Esophagus squamous epithelium (tissue), 5 donors: ENCODE measurements around the gene PCDHB9. TPM values are rescaled to one million over a fixed set of nuclear protein-coding genes. Genes with fewer than 3 reads are reported as not detected.
"Not testable (repeated sequence)": the region's sequence is repeated elsewhere in the genome, so short reads cannot be mapped to it uniquely, and the experiment has no call there.

ENCODE experiments used
- DNase-seq: peaks from one replicate; lab custom pipeline; 2025; lab: John Stamatoyannopoulos, UW
- H3K27ac ChIP-seq, 4 donors: fragments of 200-600 bp; sonication (generic); one replicate each; pipeline ENCODE4 v1.5.1; 2016 to 2019; ENCODE audit warnings: mild to moderate bottlenecking in 1 of 4
- H3K27me3 ChIP-seq, 4 donors: fragments of 200-600 bp; sonication (generic); 1 replicate in 3 of 4; 2 replicates in 1 of 4; pipeline versions ENCODE4 v1.5.1 to v1.6.0; 2017 to 2021; ENCODE audit warnings: antibody characterized with exemption in 1 of 4
- H3K36me3 ChIP-seq, 3 donors: fragments of 200-600 bp; sonication (generic); one replicate each; pipeline ENCODE4 v1.5.1; 2016 to 2019
- H3K4me1 ChIP-seq, 3 donors: fragments of 200-600 bp; sonication (generic); one replicate each; pipeline ENCODE4 v1.5.1; 2017 to 2019
- H3K4me3 ChIP-seq, 4 donors: fragments of 200-600 bp; sonication (generic); 1 replicate in 3 of 4; 2 replicates in 1 of 4; pipeline ENCODE4 v1.5.1; 2016 to 2019; ENCODE audit warnings: mild to moderate bottlenecking in 2 of 4, moderate library complexity in 1 of 4
- H3K9me3 ChIP-seq, 3 donors: fragments of 200-600 bp; sonication (generic); one replicate each; pipeline ENCODE4 v1.5.1; 2016 to 2019
- CTCF ChIP-seq, 6 experiments: fragments of 450-650 bp in 4 of 6; fragments of 200-600 bp in 2 of 6; sonication (generic) in 2 of 6; IDR thresholded peaks; one replicate each; pipeline ENCODE4 v1.5.1; 2016 to 2019; ENCODE audit warnings: antibody characterized with exemption in 6 of 6, mild to moderate bottlenecking in 4 of 6, moderate library complexity in 4 of 6
- POLR2A ChIP-seq, 4 donors: fragments of 450-650 bp; IDR thresholded peaks; one replicate each; pipeline ENCODE4 v1.6.1; 2017; ENCODE audit warnings: antibody characterized with exemption in 4 of 4, mild to moderate bottlenecking in 4 of 4, moderate library complexity in 3 of 4
- WGBS, 2 donors: methylation state at CpG; one replicate each; pipeline ENCODE4 v1.1.5; 2018; 5-methylcytosine and 5-hydroxymethylcytosine counted together
- intact Hi-C: fragments of 100-400 bp; cut with DNase I; formaldehyde crosslinking; loops from one replicate; pipeline ENCODE4 v1.15.0; 2022
- total RNA-seq, 4 donors: library from RNA; depleted of rRNA; stranded (reverse); fragments of >200 nt; gene quantifications; one replicate each; pipeline ENCODE4 v1.1.0, GENCODE V29; 2016
- donor health status: DM: yes; HTN: yes; CAD: no.

The PCDHB9 gene
- total RNA-seq, 4 donors from 2014 or later: 0.30 to 0.57 (median 0.44) TPM; not detected in 1

GRCh38 chr5:141155540-141156374 is 31.2 kb upstream of the PCDHB9 start:
- TF ChIP-seq POLR2A (IDR thresholded peaks at IDR 0.05) (no peak), CTCF (IDR thresholded peaks at IDR 0.05) (no peak)
- WGBS, 2 donors: 42 to 47% methylated on average over 17 to 21 of the region's 21 CpGs
- intact Hi-C loops: no loop called here
- DNase-seq: no peak
- Histone ChIP-seq H3K36me3 (no peaks in the 10 kb centered on the region), H3K4me3 (no peak overlapping the region), H3K27me3 (peaks cover 0 to 19% (median 0%) of the 10 kb centered on the region in 4 donors), H3K4me1 (no peaks in the 10 kb centered on the region), H3K27ac (no peak overlapping the region), H3K9me3 (peaks cover 0 to 60% (median 42%) of the 10 kb centered on the region in 3 donors)

GRCh38 chr5:141157356-141157755 is 29.6 kb upstream of the PCDHB9 start:
- WGBS, 2 donors: 40 to 43% methylated on average over 2 to 3 of the region's 38 CpGs

GRCh38 chr5:141157901-141158300 is 29.1 kb upstream of the PCDHB9 start:
- DNase-seq, H3K27ac ChIP-seq, H3K27me3 ChIP-seq, H3K4me3 ChIP-seq, intact Hi-C loops, H3K36me3 ChIP-seq, H3K4me1 ChIP-seq: not testable (repeated sequence)
- H3K9me3 ChIP-seq: peaks cover 0 to 46% (median 26%) of the 10 kb centered on the region in 3 donors
- WGBS, 2 donors: 35 to 52% methylated on average over 4 to 5 of the region's 28 CpGs

More at GRCh38 chr5:141157356-141157755, 29.6 kb upstream of the PCDHB9 start:
- H3K9me3 ChIP-seq: peaks cover 0 to 44% (median 28%) of the 10 kb centered on the region in 3 donors
- H3K4me3 ChIP-seq, DNase-seq, H3K27ac ChIP-seq, H3K4me1 ChIP-seq, H3K36me3 ChIP-seq, intact Hi-C loops, H3K27me3 ChIP-seq: not testable (repeated sequence)

- intact Hi-C loops: no loop called here
- H3K9me3 ChIP-seq: peaks cover 0 to 35% (median 23%) of the 10 kb centered on the region in 3 donors
- H3K27me3 ChIP-seq: peaks cover 0 to 33% (median 2%) of the 10 kb centered on the region in 4 donors
- H3K4me3 ChIP-seq: peak within 1 kb of the TSS in 1 of 4 donors; percentile 24
- no peaks in the 10 kb centered on the region for H3K36me3 ChIP-seq
- WGBS, 2 donors: 36 to 42% methylated on average over 20 of the region's 20 CpGs
- DNase-seq: no peak
- H3K27ac ChIP-seq: no peak within 1 kb of the TSS
- TF ChIP-seq CTCF (IDR thresholded peaks at IDR 0.05) (peak in 3 of 6 experiments; percentile 11 to 30 (median 16)), POLR2A (IDR thresholded peaks at IDR 0.05) (no peak)
- no peaks in the 10 kb centered on the region for H3K4me1 ChIP-seq
Observed at GRCh38 chr5:141172381-141173204, 14.4 kb upstream of the PCDHB9 start, which contains the start of gene PCDHB7. PCDHB7 (plus strand) TSS chr5:141172644; CDS start chr5:141172836, 192 bp downstream.

- H3K9me3 ChIP-seq: peaks cover 0 to 50% (median 34%) of the 10 kb centered on the region in 3 donors
- not testable (repeated sequence) for DNase-seq
- WGBS, 2 donors: 47 to 57% methylated on average over 35 to 41 of the region's 79 CpGs
Observed at GRCh38 chr5:141174291-141175104, 12.5 kb upstream of the PCDHB9 start.

GRCh38 chr5:141175933-141176332 is 11.0 kb upstream of the PCDHB9 start:
- no peak for TF ChIP-seq POLR2A (IDR thresholded peaks at IDR 0.05)
- TF ChIP-seq CTCF (IDR thresholded peaks at IDR 0.05): no peak
- H3K27me3 ChIP-seq: peaks cover 0 to 57% (median 2%) of the 10 kb centered on the region in 4 donors
- DNase-seq: no peak
- H3K4me1 ChIP-seq: no peaks in the 10 kb centered on the region
- no peak overlapping the region for H3K27ac ChIP-seq
- peaks cover 0 to 57% (median 34%) of the 10 kb centered on the region in 3 donors for H3K9me3 ChIP-seq
- intact Hi-C loops: no loop called here
- H3K4me3 ChIP-seq: no peak overlapping the region
- 53 to 74% methylated on average over 1 of the region's 1 CpG for WGBS, 2 donors
- no peaks in the 10 kb centered on the region for H3K36me3 ChIP-seq

More at GRCh38 chr5:141174291-141175104, 12.5 kb upstream of the PCDHB9 start:
- H3K36me3 ChIP-seq, H3K4me1 ChIP-seq, intact Hi-C loops, H3K4me3 ChIP-seq, H3K27ac ChIP-seq: not testable (repeated sequence)
- peaks cover 0 to 49% (median 2%) of the 10 kb centered on the region in 4 donors for H3K27me3 ChIP-seq

GRCh38 chr5:141177577-141178191 is 9.3 kb upstream of the PCDHB9 start, which contains the start of gene PCDHB8:
PCDHB8 (plus strand) TSS chr5:141177790; CDS start chr5:141178035, 245 bp downstream.
- WGBS, 2 donors: 36 to 44% methylated on average over 13 to 14 of the region's 18 CpGs
- Histone ChIP-seq H3K27me3 (peaks cover 0 to 65% (median 2%) of the 10 kb centered on the region in 4 donors), H3K9me3 (peaks cover 0 to 60% (median 34%) of the 10 kb centered on the region in 3 donors)
- DNase-seq, intact Hi-C loops, H3K36me3 ChIP-seq, H3K27ac ChIP-seq, H3K4me1 ChIP-seq, H3K4me3 ChIP-seq: not testable (repeated sequence)

- Histone ChIP-seq H3K27me3 (peaks cover 0 to 73% (median 2%) of the 10 kb centered on the region in 4 donors), H3K9me3 (peaks cover 0 to 59% (median 28%) of the 10 kb centered on the region in 3 donors)
- H3K4me1 ChIP-seq, DNase-seq, H3K4me3 ChIP-seq, H3K27ac ChIP-seq, H3K36me3 ChIP-seq, intact Hi-C loops: not testable (repeated sequence)
- 51 to 72% methylated on average over 13 to 18 of the region's 39 CpGs for WGBS, 2 donors
Observed at GRCh38 chr5:141179371-141179770, 7.6 kb upstream of the PCDHB9 start.
